H1 (cell line): ENCODE data around the gene ACSL3.

ENCODE experiments used
- CTCF ChIP-seq, 3 experiments: IDR thresholded peaks; 1 replicate in 2 of 3; 2 replicates in 1 of 3; pipeline versions ENCODE4 v1.5.1 to v1.6.1; 2011; ENCODE audit warnings: low read length in 3 of 3, mild to moderate bottlenecking in 3 of 3, inconsistent platforms in 2 of 3, low read depth in 1 of 3, moderate library complexity in 1 of 3; ENCODE audit not compliant: insufficient read depth in 1 of 3; ENCODE audit errors: control extremely low read depth in 1 of 3
- EP300 ChIP-seq, 2 experiments: IDR thresholded peaks; 1 replicate in 1 of 2; 2 replicates in 1 of 2; pipeline ENCODE4 v1.6.1; 2011 to 2012; ENCODE audit warnings: low read depth in 2 of 2, low read length in 2 of 2, mild to moderate bottlenecking in 2 of 2, borderline replicate concordance in 1 of 2, inconsistent platforms in 1 of 2, moderate library complexity in 1 of 2
- POLR2A ChIP-seq, 2 experiments: IDR thresholded peaks; 1 replicate in 1 of 2; 2 replicates in 1 of 2; pipeline ENCODE4 v1.6.1; 2011; ENCODE audit warnings: low read depth in 2 of 2, low read length in 2 of 2, mild to moderate bottlenecking in 2 of 2; ENCODE audit errors: control extremely low read depth in 1 of 2
- POLR2AphosphoS5 ChIP-seq: IDR thresholded peaks from 2 replicates; pipeline ENCODE4 v1.6.1; 2011; ENCODE audit warnings: low read depth, low read length
- SAP30 ChIP-seq: fragments of 300-600 bp; sonication (generic); IDR thresholded peaks from 2 replicates; pipeline ENCODE4 v1.7.1; 2012; ENCODE audit warnings: low read length, moderate library complexity, mild to moderate bottlenecking, inconsistent platforms; ENCODE audit not compliant: insufficient read depth, insufficient replicate concordance
- SP1 ChIP-seq: IDR thresholded peaks from 2 replicates; pipeline ENCODE4 v1.6.1; 2011; ENCODE audit warnings: low read depth, low read length

GRCh38 chr2:222933458-222933857 lies 72.6 kb downstream of the ACSL3 start:
- TF ChIP-seq SAP30 (no peak), POLR2A (IDR thresholded peaks at IDR 0.05; ENCODE audit: control extremely low read depth in 1 of 2, low read depth in 2 of 2, low read length in 2 of 2) (no peak), POLR2AphosphoS5 (no peak), CTCF (IDR thresholded peaks at IDR 0.05; ENCODE audit: control extremely low read depth in 1 of 3, insufficient read depth in 1 of 3, low read depth in 1 of 3, low read length in 3 of 3) (no peak), EP300 (IDR thresholded peaks at IDR 0.05; ENCODE audit: borderline replicate concordance in 1 of 2, low read depth in 2 of 2, low read length in 2 of 2) (no peak), SP1 (no peak)
